ENCODE measurements around the gene AMPD2.

- TF ChIP-seq CTCF (IDR thresholded peaks at IDR 0.05) (no peak), EP300 (IDR thresholded peaks at IDR 0.05) (no peak), POLR2AphosphoS5 (IDR thresholded peaks at IDR 0.05) (no peak), POLR2A (IDR thresholded peaks at IDR 0.05; ENCODE audit: low read depth) (no peak)
Observed at GRCh38 chr1:109598156-109598555, 21.5 kb upstream of the AMPD2 start.
